Measurements from ENCODE around the gene DGKB.

DGKB gene

DNA sequence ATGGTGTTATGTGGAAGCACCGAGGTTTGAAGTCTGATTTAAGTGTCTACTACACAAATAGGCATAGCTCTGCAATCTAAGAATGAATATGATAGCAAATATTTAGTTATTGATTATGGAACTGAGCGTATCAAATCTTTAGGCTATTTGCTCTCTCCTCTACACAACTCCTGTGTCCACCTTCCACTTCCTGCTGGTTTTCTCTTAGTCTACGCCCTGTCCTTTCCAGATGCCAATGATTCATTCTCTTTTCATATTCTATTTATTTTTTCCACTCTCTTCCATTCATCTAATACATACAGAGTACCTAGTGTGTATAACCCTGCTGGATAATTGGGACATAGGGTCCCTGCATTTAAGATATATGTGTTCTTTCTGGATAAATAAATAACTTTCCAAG, 83.7 kb downstream of the DGKB start:
- DNase-seq (ENCODE audit: low spot score), result no peak
- TF ChIP-seq, protein P1, sequence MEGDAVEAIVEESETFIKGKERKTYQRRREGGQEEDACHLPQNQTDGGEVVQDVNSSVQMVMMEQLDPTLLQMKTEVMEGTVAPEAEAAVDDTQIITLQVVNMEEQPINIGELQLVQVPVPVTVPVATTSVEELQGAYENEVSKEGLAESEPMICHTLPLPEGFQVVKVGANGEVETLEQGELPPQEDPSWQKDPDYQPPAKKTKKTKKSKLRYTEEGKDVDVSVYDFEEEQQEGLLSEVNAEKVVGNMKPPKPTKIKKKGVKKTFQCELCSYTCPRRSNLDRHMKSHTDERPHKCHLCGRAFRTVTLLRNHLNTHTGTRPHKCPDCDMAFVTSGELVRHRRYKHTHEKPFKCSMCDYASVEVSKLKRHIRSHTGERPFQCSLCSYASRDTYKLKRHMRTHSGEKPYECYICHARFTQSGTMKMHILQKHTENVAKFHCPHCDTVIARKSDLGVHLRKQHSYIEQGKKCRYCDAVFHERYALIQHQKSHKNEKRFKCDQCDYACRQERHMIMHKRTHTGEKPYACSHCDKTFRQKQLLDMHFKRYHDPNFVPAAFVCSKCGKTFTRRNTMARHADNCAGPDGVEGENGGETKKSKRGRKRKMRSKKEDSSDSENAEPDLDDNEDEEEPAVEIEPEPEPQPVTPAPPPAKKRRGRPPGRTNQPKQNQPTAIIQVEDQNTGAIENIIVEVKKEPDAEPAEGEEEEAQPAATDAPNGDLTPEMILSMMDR (IDR thresholded peaks at IDR 0.05; ENCODE audit: extremely low read depth, missing control alignments), result no peak

DNA sequence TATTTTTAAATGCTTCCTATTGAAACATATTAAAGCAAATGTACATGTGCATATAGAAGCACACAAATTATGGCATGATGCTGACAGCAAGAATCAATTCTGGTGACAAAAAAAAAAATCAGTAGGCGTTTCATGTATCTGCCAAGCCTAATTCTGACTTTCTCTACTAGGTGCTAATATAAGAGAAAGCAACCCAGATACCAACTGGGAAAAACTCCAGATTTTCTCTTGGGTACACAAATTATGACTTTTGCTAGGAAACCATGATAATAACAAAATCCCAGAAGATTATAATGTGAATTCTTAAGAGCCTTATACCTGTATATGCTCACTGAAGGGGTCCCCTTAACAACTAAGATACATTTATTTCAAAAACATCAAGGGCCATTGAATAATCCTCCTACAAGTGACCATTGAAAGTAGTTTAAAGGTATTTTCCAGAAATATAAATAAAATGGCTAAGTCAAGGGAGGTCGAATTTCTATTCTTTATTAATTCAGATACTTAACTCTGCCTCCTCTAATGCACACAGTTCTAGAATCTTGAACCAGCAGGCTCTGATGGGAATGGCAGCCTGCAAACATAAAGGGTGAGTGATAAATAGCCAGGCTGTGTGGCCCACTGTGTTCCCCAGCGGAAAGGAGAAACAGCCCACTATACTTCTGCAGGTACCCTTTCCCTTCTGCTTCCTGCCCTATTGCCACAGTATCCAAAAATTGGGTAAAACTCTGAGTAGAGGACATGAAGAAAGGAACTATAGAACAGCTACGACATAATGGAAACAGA, 84.5 kb downstream of the DGKB start:
- DNase-seq (ENCODE audit: low spot score), result no peak
- TF ChIP-seq, protein P1 (IDR thresholded peaks at IDR 0.05; ENCODE audit: extremely low read depth, missing control alignments), result no peak

DNA sequence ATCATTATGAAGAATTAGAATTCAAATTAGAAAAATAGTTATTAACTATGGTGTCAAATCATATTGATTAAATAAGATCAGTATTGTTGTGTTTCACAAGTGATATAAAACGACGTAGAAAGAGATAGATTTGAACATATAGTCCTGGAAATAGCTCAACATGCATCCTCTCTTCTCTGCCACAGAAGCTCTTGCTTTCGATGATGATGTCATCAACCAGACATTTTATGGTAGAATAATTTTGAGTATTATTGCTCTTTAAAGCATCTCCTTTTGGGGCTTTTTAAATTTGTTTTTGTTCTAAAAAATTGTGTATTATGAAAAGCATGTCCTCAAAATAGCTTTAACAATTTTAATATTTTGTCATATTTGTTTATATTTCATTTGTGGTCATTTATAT, 95.0 kb downstream of the DGKB start:
- no peak for DNase-seq (ENCODE audit: low spot score)
- TF ChIP-seq, protein P1 (IDR thresholded peaks at IDR 0.05; ENCODE audit: extremely low read depth, missing control alignments), result no peak

DNA sequence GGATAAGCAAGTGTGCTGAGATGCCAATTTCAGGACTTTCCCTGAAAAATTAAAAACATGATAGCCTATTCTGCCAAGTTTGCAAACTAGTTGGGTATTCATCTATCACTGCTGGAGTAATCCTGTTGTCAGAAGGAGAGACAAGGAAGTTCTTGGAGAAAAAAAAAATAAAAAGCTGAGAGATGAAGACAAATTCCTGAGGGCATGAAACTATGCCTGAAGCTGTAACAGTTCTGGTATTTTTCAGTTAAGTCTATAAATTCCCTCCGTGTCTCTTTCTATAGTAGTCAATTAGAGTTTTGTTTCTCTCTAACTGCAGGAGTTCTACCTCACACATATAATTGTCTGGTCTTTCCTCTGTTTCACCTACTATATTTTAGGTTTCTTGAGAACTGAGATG, 95.7 kb downstream of the DGKB start:
- TF ChIP-seq, protein P1 (IDR thresholded peaks at IDR 0.05; ENCODE audit: extremely low read depth, missing control alignments), result no peak
- DNase-seq (ENCODE audit: low spot score), result no peak

DNA sequence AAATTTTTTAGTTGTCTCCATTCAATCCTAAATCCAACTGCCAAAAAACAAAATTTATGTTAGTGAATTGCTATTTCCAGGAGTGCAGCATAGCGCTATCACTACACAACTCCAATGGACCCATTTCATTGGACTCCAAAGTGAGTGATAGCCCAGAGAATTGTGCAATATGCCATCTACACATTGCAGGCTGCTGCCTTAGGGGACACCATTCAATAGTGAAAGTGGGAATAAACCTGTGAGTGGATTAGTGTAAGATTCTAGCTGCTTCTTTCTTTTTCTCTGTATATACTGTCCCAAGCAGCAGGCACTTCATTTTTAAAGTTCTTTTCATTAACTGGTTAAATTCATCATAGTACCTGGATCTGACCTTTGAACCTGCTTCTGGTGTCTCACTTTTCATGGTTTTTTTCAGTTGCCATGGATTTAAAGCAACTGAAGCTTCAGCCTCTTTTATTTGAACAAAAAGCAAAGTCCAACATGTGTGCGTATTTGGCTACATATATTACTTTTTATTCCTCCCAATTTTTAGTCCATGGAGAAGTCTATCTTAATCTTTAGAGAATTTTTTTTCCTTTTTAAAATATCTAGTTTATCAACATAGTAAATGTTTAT, 97.3 kb downstream of the DGKB start:
- DNase-seq (ENCODE audit: low spot score), result no peak
- TF ChIP-seq, protein P1 (IDR thresholded peaks at IDR 0.05; ENCODE audit: extremely low read depth, missing control alignments), result no peak

DNA sequence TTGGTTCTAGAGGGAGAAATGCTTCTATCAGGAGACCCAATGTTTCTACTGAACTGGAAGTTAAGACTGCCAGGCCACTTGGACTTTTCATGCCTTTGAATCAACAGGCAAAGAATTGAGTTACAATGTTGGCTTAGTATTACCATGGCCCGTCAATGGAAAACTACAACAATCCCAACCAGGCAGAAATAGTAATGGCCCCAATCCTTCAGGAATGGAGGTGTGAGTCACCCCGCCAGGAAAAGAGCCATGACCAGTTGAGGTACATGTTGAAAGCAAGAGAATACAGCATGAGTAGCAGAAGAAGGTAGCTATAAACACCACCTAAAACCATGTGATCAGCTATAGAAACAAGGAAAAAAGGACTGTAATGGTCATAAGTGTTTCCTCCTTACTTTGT, 101.9 kb downstream of the DGKB start:
- TF ChIP-seq, protein P1 (IDR thresholded peaks at IDR 0.05; ENCODE audit: extremely low read depth, missing control alignments), result no peak
- no peak for DNase-seq (ENCODE audit: low spot score)

DNA sequence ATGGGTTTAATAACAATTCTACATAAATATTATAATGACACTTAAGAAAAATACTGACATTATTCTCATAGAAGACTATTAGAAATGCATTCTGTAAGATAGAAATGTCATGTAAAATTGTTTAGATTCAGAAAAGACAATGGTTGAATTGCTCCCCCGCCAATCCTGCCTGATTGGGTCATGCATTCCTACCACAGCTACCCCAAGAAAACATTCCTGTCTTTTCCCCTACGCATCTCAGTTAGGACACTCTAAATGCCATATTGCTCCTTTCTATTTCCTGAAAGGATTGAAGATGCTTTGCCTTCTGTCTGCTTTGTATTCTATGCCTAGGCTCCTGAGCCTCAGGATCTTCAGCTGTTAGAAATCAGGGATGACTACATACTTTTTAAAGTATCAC, 109.4 kb downstream of the DGKB start:
- TF ChIP-seq, protein P1 (IDR thresholded peaks at IDR 0.05; ENCODE audit: extremely low read depth, missing control alignments), result no peak
- no peak for DNase-seq (ENCODE audit: low spot score)

All from GM20000 (cell line).